ENCODE measurements around the gene TTYH3. TPM values are rescaled to one million over a fixed set of nuclear protein-coding genes. Genes with fewer than 3 reads are reported as not detected.

The TTYH3 gene
- total RNA-seq, 2 experiments from 2014 or later: 23.8 to 63.6 TPM

DNA sequence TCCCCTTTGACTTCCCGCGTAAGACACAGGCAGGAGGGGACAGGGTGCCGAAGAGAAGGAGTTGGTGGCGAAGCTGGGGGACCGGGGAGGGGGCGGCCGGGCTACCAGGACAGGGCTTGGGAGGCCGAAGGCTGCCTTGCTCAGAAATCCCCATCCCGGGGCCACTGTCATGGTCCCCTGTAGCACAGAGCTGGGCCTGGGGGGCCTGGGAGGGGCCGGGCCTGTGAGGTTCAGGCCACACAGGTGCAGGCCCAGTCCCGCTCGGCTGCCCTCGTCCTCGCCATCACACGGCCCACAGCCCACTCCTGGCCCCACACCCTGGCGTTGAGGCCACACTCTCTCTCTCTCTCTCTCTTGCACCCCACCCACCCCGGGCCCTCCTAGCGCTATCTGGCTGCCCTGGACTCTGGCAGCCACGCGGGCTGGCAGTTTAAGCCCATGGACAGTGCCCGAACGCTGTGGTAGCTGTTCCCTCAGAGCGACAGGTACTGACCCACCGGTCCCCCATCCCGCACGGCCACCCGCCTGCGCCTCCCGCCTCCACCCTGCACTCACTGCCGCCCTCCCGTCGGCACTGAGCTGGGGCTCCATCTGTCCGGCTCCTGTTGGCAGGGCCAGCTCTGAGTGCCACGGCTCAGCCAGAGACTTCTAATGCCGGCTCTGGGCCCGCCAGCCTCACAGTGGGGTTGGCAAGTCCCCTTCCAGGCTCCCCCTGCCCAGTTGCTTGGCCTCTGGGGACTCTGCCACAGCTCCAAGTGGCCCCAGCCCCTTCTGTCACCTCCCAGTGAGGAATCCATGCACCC, 28.0 kb downstream of the TTYH3 start:
- Histone ChIP-seq H3K9me2 (ENCODE audit: insufficient read depth, low read length) (no peaks in the 10 kb centered on the region), H4K20me1 (ENCODE audit: insufficient read depth, low read length) (no peaks in the 10 kb centered on the region), H3K4me3 (ENCODE audit: low read depth, low read length, poor library complexity, severe bottlenecking) (no peak overlapping the region), H3K27ac (ENCODE audit: low read depth, low read length, poor library complexity, severe bottlenecking) (no peak overlapping the region), H3K4me1 (ENCODE audit: insufficient read depth, low read length, poor library complexity, severe bottlenecking) (no peaks in the 10 kb centered on the region), H2AFZ (ENCODE audit: low read length) (no peak overlapping the region), H3K36me3 (ENCODE audit: insufficient read depth, low read length) (no peaks in the 10 kb centered on the region), H3K9me3 (ENCODE audit: low read length) (no peaks in the 10 kb centered on the region), H3K4me2 (ENCODE audit: low read length) (no peak overlapping the region), H3K79me2 (ENCODE audit: insufficient read depth, low read depth, low read length) (no peaks in the 10 kb centered on the region)
- CTCF ChIA-PET (ENCODE audit: unreplicated experiment): no interaction called here
- intact Hi-C loops (cut with micrococcal nuclease; ENCODE audit: unreplicated experiment): no loop called here
- TF ChIP-seq, protein P1, sequence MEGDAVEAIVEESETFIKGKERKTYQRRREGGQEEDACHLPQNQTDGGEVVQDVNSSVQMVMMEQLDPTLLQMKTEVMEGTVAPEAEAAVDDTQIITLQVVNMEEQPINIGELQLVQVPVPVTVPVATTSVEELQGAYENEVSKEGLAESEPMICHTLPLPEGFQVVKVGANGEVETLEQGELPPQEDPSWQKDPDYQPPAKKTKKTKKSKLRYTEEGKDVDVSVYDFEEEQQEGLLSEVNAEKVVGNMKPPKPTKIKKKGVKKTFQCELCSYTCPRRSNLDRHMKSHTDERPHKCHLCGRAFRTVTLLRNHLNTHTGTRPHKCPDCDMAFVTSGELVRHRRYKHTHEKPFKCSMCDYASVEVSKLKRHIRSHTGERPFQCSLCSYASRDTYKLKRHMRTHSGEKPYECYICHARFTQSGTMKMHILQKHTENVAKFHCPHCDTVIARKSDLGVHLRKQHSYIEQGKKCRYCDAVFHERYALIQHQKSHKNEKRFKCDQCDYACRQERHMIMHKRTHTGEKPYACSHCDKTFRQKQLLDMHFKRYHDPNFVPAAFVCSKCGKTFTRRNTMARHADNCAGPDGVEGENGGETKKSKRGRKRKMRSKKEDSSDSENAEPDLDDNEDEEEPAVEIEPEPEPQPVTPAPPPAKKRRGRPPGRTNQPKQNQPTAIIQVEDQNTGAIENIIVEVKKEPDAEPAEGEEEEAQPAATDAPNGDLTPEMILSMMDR (conservative IDR thresholded peaks at IDR 0.05; ENCODE audit: low read length): no peak
- no peak for TF ChIP-seq EZH2phosphoT487 (IDR thresholded peaks at IDR 0.05; ENCODE audit: borderline replicate concordance, low read depth, low read length)
- POLR2A ChIA-PET: interaction anchor here (0.7 kb wide), 1 partner anchor 60 kb away, joined by 3 read pairs; no protein-coding TSS in a partner anchor
- no TSS peak for BruUV-seq (replicated peaks)
- no peak for DNase-seq (ENCODE audit: low spot score)

DNA sequence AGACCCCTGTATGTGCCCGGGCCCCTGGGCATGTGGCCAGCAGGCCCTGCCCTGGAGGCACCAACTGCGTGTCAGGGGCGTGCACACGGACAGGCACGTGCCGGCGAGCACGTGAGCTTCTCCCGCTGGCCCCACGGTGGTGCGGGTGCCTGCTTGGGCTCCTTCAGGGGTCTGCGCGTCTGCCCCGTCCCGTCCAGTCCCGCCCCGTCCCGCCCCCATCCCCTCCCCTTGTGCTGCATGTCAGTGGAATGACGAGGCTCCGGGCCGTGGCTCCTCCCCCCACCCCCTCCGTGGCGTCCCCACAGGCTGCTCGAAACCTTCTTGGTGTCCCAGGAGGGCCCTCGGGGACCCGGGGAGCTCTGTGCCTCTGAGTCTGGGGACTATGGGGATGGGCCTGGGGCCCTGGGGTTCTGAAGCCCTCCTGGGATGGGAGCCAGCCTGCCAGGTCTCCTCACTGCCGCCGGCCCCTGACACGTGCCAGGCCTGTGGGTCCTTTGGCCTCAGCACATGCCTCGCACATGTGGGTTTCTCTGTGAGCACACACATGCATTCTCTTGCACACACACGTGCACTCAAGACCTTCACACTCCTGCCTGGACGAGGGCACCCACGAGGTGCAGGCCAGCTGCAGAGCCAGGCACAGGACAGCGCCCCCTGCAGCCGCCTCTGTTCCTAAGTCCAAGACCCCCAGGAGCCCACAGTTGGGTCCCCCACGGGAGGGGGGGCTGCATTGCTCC, 28.7 kb downstream of the TTYH3 start:
- H3K27ac ChIP-seq (ENCODE audit: low read depth, low read length, poor library complexity, severe bottlenecking): no peak overlapping the region
- no peaks in the 10 kb centered on the region for H3K9me3 ChIP-seq (ENCODE audit: low read length)
- CTCF ChIA-PET (ENCODE audit: unreplicated experiment): no interaction called here
- no peak overlapping the region for H2AFZ ChIP-seq (ENCODE audit: low read length)
- no peak overlapping the region for H3K4me2 ChIP-seq (ENCODE audit: low read length)
- no TSS peak for BruUV-seq (replicated peaks)
- DNase-seq (ENCODE audit: low spot score): no peak
- intact Hi-C loops (cut with micrococcal nuclease; ENCODE audit: unreplicated experiment): no loop called here
- POLR2A ChIA-PET: interaction anchor here (0.7 kb wide), 1 partner anchor 61 kb away, joined by 3 read pairs; no protein-coding TSS in a partner anchor
- H3K4me3 ChIP-seq (ENCODE audit: low read depth, low read length, poor library complexity, severe bottlenecking): no peak overlapping the region
- no peaks in the 10 kb centered on the region for H3K36me3 ChIP-seq (ENCODE audit: insufficient read depth, low read length)
- TF ChIP-seq, protein P1 (conservative IDR thresholded peaks at IDR 0.05; ENCODE audit: low read length): peak; percentile 71
- no peak for TF ChIP-seq EZH2phosphoT487 (IDR thresholded peaks at IDR 0.05; ENCODE audit: borderline replicate concordance, low read depth, low read length)
- no peaks in the 10 kb centered on the region for H4K20me1 ChIP-seq (ENCODE audit: insufficient read depth, low read length)
- H3K9me2 ChIP-seq (ENCODE audit: insufficient read depth, low read length): no peaks in the 10 kb centered on the region
- no peaks in the 10 kb centered on the region for H3K79me2 ChIP-seq (ENCODE audit: insufficient read depth, low read depth, low read length)
- no peaks in the 10 kb centered on the region for H3K4me1 ChIP-seq (ENCODE audit: insufficient read depth, low read length, poor library complexity, severe bottlenecking)

DNA sequence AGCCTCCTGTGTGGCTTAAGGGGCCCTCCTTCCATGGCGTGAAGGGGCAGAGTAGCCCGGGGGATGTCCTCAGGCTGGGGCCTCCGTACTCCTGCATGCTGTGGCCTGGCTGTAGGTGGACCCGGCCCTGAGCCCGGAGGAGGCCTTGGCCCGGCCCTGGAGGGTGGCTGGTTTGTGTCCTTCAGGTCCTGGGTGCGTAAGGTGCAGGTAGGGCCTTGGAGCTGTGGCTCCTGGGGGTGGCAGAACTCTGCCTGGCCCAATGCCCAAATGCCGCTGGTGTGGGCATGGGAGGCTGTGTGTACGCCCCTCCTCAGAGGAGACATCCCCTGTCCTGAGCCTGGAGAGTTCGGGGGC, 29.3 kb downstream of the TTYH3 start:
- no peaks in the 10 kb centered on the region for H4K20me1 ChIP-seq (ENCODE audit: insufficient read depth, low read length)
- no peak for DNase-seq (ENCODE audit: low spot score)
- H2AFZ ChIP-seq (ENCODE audit: low read length): no peak overlapping the region
- no peak for TF ChIP-seq EZH2phosphoT487 (IDR thresholded peaks at IDR 0.05; ENCODE audit: borderline replicate concordance, low read depth, low read length)
- TF ChIP-seq, protein P1 (conservative IDR thresholded peaks at IDR 0.05; ENCODE audit: low read length): peak; percentile 2; the same call in 1 of the 2 replicates
- H3K4me2 ChIP-seq (ENCODE audit: low read length): no peak overlapping the region
- H3K4me3 ChIP-seq (ENCODE audit: low read depth, low read length, poor library complexity, severe bottlenecking): no peak overlapping the region
- H3K27ac ChIP-seq (ENCODE audit: low read depth, low read length, poor library complexity, severe bottlenecking): no peak overlapping the region
- H3K9me2 ChIP-seq (ENCODE audit: insufficient read depth, low read length): no peaks in the 10 kb centered on the region
- BruUV-seq (replicated peaks): no TSS peak
- H3K79me2 ChIP-seq (ENCODE audit: insufficient read depth, low read depth, low read length): no peaks in the 10 kb centered on the region
- no peaks in the 10 kb centered on the region for H3K36me3 ChIP-seq (ENCODE audit: insufficient read depth, low read length)
- no peaks in the 10 kb centered on the region for H3K4me1 ChIP-seq (ENCODE audit: insufficient read depth, low read length, poor library complexity, severe bottlenecking)
- POLR2A ChIA-PET: no interaction called here
- CTCF ChIA-PET (ENCODE audit: unreplicated experiment): no interaction called here
- no peaks in the 10 kb centered on the region for H3K9me3 ChIP-seq (ENCODE audit: low read length)
- intact Hi-C loops (cut with micrococcal nuclease; ENCODE audit: unreplicated experiment): no loop called here

Measured in OCI-LY7 (cell line).